Measurements from ENCODE around the gene HBEGF.

- no peak for TF ChIP-seq CTCF (IDR thresholded peaks at IDR 0.05; ENCODE audit: insufficient read depth, low read depth, low read length)
- TF ChIP-seq EZH2 (IDR thresholded peaks at IDR 0.05; ENCODE audit: insufficient read depth, low read length) = no peak
Observed at GRCh38 chr5:140293849-140294100, 52.6 kb downstream of the HBEGF start.

Measured in astrocyte (in vitro differentiated cells and primary cell).